ENCODE data around the gene USP12. TPM values are rescaled to one million over a fixed set of nuclear protein-coding genes. Genes with fewer than 3 reads are reported as not detected.

The USP12 gene
- total RNA-seq, 1 experiment from 2014 or later, result 26.1 TPM

GRCh38 chr13:27211771-27212364 lies 40.3 kb upstream of the USP12 start (continued):
- TF ChIP-seq USF1 (CRISPR knock-in tag; IDR thresholded peaks at IDR 0.05), result no peak

GRCh38 chr13:27211271-27211670 lies 39.7 kb upstream of the USP12 start:
- TF ChIP-seq ZBTB43 (CRISPR knock-in tag; IDR thresholded peaks at IDR 0.05) (no peak), SOX15 (CRISPR knock-in tag; IDR thresholded peaks at IDR 0.05) (no peak), TEAD1 (CRISPR knock-in tag; IDR thresholded peaks at IDR 0.05) (no peak), PRRX2 (CRISPR knock-in tag; IDR thresholded peaks at IDR 0.05) (no peak), CBFB (CRISPR knock-in tag; IDR thresholded peaks at IDR 0.05; ENCODE audit: low read depth) (no peak), GRHL2 (CRISPR knock-in tag; IDR thresholded peaks at IDR 0.05; ENCODE audit: insufficient replicate concordance, severe bottlenecking) (no peak), FOXP4 (CRISPR knock-in tag; IDR thresholded peaks at IDR 0.05) (no peak), ZSCAN18 (CRISPR knock-in tag; IDR thresholded peaks at IDR 0.05) (no peak), ZNF671 (CRISPR knock-in tag; IDR thresholded peaks at IDR 0.05) (no peak), CREM (CRISPR knock-in tag; IDR thresholded peaks at IDR 0.05) (no peak), ATF3 (CRISPR knock-in tag; conservative IDR thresholded peaks at IDR 0.05) (no peak), USF2 (CRISPR knock-in tag; IDR thresholded peaks at IDR 0.05) (no peak)
- peaks cover 28% of the 10 kb centered on the region for H3K9me3 Mint-ChIP-seq
- ATAC-seq (no peak), DNase-seq (ENCODE audit: low spot score) (no peak)
- CTCF ChIA-PET, result no interaction called here
- H3K27ac Mint-ChIP-seq, result no peak overlapping the region
- peaks cover 14% of the 10 kb centered on the region for H3K4me1 Mint-ChIP-seq
- H3K36me3 Mint-ChIP-seq, result peaks cover 9% of the 10 kb centered on the region
- H3K4me3 Mint-ChIP-seq, result no peak overlapping the region
- POLR2A ChIA-PET, result no interaction called here
- H3K27me3 Mint-ChIP-seq (ENCODE audit: low read depth), result peaks cover 14% of the 10 kb centered on the region

GRCh38 chr13:27208514-27208913 lies 36.9 kb upstream of the USP12 start:
- ATAC-seq, result no peak
- Mint-ChIP-seq H3K27me3 (ENCODE audit: low read depth) (peaks cover 4% of the 10 kb centered on the region), H3K4me3 (no peak overlapping the region), H3K36me3 (peaks cover 4% of the 10 kb centered on the region), H3K9me3 (peaks cover 14% of the 10 kb centered on the region; the same call in 1 of the 2 replicates), H3K27ac (no peak overlapping the region), H3K4me1 (peaks cover 4% of the 10 kb centered on the region; the same call in 1 of the 2 replicates)
- ChIA-PET CTCF (no interaction called here), POLR2A (no interaction called here)
- DNase-seq (ENCODE audit: low spot score), result no peak
- TF ChIP-seq PRRX2 (CRISPR knock-in tag; IDR thresholded peaks at IDR 0.05) (no peak), ETV6 (CRISPR knock-in tag; IDR thresholded peaks at IDR 0.05) (no peak), FOXK1 (CRISPR knock-in tag; IDR thresholded peaks at IDR 0.05) (no peak), JAZF1 (CRISPR knock-in tag; IDR thresholded peaks at IDR 0.05) (no peak), CREB1 (CRISPR knock-in tag; IDR thresholded peaks at IDR 0.05) (no peak), ZNF396 (CRISPR knock-in tag; IDR thresholded peaks at IDR 0.05; ENCODE audit: borderline replicate concordance) (no peak), FOXJ3 (CRISPR knock-in tag; IDR thresholded peaks at IDR 0.05; ENCODE audit: borderline replicate concordance) (no peak), NR1H2 (CRISPR knock-in tag; IDR thresholded peaks at IDR 0.05) (no peak), ATF1 (CRISPR knock-in tag; IDR thresholded peaks at IDR 0.05) (no peak), GRHL2 (CRISPR knock-in tag; IDR thresholded peaks at IDR 0.05; ENCODE audit: insufficient replicate concordance, severe bottlenecking) (no peak), CREM (CRISPR knock-in tag; IDR thresholded peaks at IDR 0.05) (no peak), ZSCAN18 (CRISPR knock-in tag; IDR thresholded peaks at IDR 0.05) (no peak), TCF7 (CRISPR knock-in tag; IDR thresholded peaks at IDR 0.05; ENCODE audit: low read depth) (no peak)
